Nephron progenitor cell (in vitro differentiated cells): ENCODE results near the gene EFHD1.

Source experiments
- DNase-seq: peaks from one replicate; pipeline ENCODE4 v3.0.0; 2021
- H3K27ac Mint-ChIP-seq: 2 replicates; pipeline ENCODE4 v1.8.0; 2021; ENCODE audit warnings: mild to moderate bottlenecking, moderate library complexity, mixed read lengths
- H3K27me3 Mint-ChIP-seq: 2 replicates; pipeline ENCODE4 v1.8.0; 2021; ENCODE audit warnings: mild to moderate bottlenecking, low read depth, mixed read lengths; ENCODE audit not compliant: poor library complexity
- H3K36me3 Mint-ChIP-seq: 2 replicates; pipeline ENCODE4 v1.8.0; 2021; ENCODE audit warnings: low read depth, mixed read lengths
- H3K4me1 Mint-ChIP-seq: 2 replicates; pipeline ENCODE4 v1.8.0; 2021; ENCODE audit warnings: mixed read lengths
- H3K4me3 Mint-ChIP-seq: 2 replicates; pipeline ENCODE4 v1.8.0; 2021; ENCODE audit warnings: mild to moderate bottlenecking, moderate library complexity, mixed read lengths
- H3K9me3 Mint-ChIP-seq: 2 replicates; pipeline ENCODE4 v1.8.0; 2021; ENCODE audit warnings: mild to moderate bottlenecking, moderate library complexity, mixed read lengths
- TF ChIP-seq, protein P1 (sequence below): fragments of 200-600 bp; sonication (generic); IDR thresholded peaks from 2 replicates; pipeline ENCODE4 v1.5.0; 2021; ENCODE audit warnings: antibody characterized with exemption

Gene EFHD1

DNA sequence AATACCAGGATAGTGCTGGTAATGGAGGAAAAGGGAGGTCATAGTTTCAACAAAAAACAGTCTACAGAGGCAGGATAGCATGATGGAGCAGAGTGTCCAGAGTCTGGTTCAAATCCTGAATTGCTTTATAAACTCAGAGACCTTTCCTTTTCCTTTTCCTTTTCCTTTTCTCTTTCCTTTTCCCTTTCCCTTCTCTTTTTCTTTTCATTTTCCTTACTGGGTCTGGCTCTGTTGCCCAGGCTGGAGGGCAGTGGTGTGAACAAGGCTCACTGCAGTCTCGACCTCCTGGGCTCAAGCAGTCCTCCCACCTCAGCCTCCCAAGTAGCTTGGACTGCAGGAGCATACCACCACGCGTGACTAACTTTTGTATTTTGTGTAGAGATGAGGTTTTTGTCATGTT is 95.4 kb downstream of the EFHD1 start:
- TF ChIP-seq, protein P1, sequence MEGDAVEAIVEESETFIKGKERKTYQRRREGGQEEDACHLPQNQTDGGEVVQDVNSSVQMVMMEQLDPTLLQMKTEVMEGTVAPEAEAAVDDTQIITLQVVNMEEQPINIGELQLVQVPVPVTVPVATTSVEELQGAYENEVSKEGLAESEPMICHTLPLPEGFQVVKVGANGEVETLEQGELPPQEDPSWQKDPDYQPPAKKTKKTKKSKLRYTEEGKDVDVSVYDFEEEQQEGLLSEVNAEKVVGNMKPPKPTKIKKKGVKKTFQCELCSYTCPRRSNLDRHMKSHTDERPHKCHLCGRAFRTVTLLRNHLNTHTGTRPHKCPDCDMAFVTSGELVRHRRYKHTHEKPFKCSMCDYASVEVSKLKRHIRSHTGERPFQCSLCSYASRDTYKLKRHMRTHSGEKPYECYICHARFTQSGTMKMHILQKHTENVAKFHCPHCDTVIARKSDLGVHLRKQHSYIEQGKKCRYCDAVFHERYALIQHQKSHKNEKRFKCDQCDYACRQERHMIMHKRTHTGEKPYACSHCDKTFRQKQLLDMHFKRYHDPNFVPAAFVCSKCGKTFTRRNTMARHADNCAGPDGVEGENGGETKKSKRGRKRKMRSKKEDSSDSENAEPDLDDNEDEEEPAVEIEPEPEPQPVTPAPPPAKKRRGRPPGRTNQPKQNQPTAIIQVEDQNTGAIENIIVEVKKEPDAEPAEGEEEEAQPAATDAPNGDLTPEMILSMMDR, result no peak
- no peak for DNase-seq
- Mint-ChIP-seq H3K27ac (no peak overlapping the region), H3K9me3 (no peaks in the 10 kb centered on the region), H3K27me3 (peaks cover 2% of the 10 kb centered on the region), H3K4me1 (no peaks in the 10 kb centered on the region), H3K4me3 (no peak overlapping the region), H3K36me3 (peaks cover 67% of the 10 kb centered on the region)

DNA sequence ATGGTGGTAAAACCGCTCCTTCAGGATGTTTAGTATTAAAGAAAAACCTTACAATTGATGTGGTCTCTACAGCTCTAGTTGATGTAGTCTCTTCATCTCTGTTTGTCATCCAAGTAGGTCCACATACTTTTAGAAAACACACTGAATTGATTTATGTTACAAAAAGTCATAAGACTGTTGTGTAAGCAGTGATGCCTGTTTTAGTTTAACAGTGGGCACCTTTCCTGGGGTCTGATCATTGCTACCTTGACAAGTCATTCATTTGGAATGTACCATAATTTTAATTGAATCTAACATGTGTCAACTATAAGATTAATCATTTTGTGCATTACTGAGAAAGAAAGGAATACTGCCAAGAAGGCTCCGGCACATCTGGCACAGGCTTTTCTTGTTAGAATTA is 98.1 kb downstream of the EFHD1 start:
- DNase-seq, result no peak
- Mint-ChIP-seq H3K36me3 (peaks cover 62% of the 10 kb centered on the region), H3K4me3 (no peak overlapping the region), H3K9me3 (no peaks in the 10 kb centered on the region), H3K27ac (peak overlapping the region; percentile 74), H3K27me3 (peaks cover 2% of the 10 kb centered on the region), H3K4me1 (no peaks in the 10 kb centered on the region)
- TF ChIP-seq, protein P1, result no peak
